ENCODE measurements around the gene ZNF691.

The ZNF691 gene

DNA sequence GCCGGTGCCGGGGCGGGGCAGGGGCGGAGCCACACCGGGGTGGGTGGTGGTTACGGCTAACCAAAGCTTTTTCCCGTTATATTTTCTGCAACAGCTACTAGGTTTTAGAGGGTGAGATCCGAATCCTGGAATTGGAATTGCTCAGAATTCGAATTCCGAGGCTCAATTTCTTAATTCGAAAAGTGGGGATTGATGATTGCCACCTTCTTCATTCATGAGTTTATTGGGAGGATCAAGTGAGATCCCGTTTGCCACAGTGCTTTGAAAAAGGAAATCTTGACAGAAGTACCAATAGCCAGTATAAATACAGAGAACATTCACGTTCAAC lies 29.0 kb upstream of the ZNF691 start:
- Histone ChIP-seq H3K36me3 (ENCODE audit: insufficient read depth, low read depth, low read length) (no peaks in the 10 kb centered on the region), H3K27me3 (ENCODE audit: insufficient read depth, low read length) (no peaks in the 10 kb centered on the region), H3K9me3 (ENCODE audit: insufficient read depth, low read depth, low read length) (no peaks in the 10 kb centered on the region), H3K4me3 (ENCODE audit: low read length) (peak overlapping the region; percentile 95), H3K27ac (ENCODE audit: low read length) (no peak overlapping the region), H3K4me1 (ENCODE audit: insufficient read depth, low read length) (peaks cover 5% of the 10 kb centered on the region), H3K9ac (ENCODE audit: low read depth, low read length) (no peak overlapping the region)

- Histone ChIP-seq H3K36me3 (ENCODE audit: insufficient read depth, low read depth, low read length) (no peaks in the 10 kb centered on the region), H3K27ac (ENCODE audit: low read length) (no peak overlapping the region), H3K9ac (ENCODE audit: low read depth, low read length) (no peak overlapping the region), H3K9me3 (ENCODE audit: insufficient read depth, low read depth, low read length) (no peaks in the 10 kb centered on the region), H3K4me1 (ENCODE audit: insufficient read depth, low read length) (peaks cover 5% of the 10 kb centered on the region), H3K27me3 (ENCODE audit: insufficient read depth, low read length) (no peaks in the 10 kb centered on the region), H3K4me3 (ENCODE audit: low read length) (no peak overlapping the region)
Observed at GRCh38 chr1:42817976-42818375, 28.4 kb upstream of the ZNF691 start.

DNA sequence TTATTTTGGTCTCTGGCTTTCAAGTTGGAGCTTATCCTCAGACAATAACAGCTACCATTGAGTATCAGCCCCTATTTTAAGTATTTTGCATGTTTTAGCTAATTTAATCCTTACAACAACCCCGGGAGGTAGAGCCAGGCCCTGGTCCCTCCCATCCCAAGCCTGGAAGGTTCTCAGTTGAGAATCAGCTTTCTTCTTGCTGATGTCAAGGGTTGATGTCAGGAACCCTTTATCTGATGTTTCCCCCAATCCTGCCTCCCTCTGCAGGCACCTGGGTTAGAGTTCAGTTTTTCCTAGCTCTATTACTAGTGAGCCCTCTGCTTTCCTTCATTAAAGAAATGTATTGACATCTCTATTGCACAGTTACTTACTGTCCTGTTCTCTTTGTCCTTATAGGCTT lies 25.6 kb upstream of the ZNF691 start:
- H3K4me3 ChIP-seq (ENCODE audit: low read length) = no peak overlapping the region
- H3K4me1 ChIP-seq (ENCODE audit: insufficient read depth, low read length) = peaks cover 5% of the 10 kb centered on the region
- H3K9me3 ChIP-seq (ENCODE audit: insufficient read depth, low read depth, low read length) = no peaks in the 10 kb centered on the region
- H3K9ac ChIP-seq (ENCODE audit: low read depth, low read length) = no peak overlapping the region
- H3K36me3 ChIP-seq (ENCODE audit: insufficient read depth, low read depth, low read length) = no peaks in the 10 kb centered on the region
- H3K27ac ChIP-seq (ENCODE audit: low read length) = no peak overlapping the region
- H3K27me3 ChIP-seq (ENCODE audit: insufficient read depth, low read length) = no peaks in the 10 kb centered on the region

- H3K9ac ChIP-seq (ENCODE audit: low read depth, low read length) = no peak overlapping the region
- no peaks in the 10 kb centered on the region for H3K9me3 ChIP-seq (ENCODE audit: insufficient read depth, low read depth, low read length)
Observed at GRCh38 chr1:42821690-42822089, 24.7 kb upstream of the ZNF691 start.

DNA sequence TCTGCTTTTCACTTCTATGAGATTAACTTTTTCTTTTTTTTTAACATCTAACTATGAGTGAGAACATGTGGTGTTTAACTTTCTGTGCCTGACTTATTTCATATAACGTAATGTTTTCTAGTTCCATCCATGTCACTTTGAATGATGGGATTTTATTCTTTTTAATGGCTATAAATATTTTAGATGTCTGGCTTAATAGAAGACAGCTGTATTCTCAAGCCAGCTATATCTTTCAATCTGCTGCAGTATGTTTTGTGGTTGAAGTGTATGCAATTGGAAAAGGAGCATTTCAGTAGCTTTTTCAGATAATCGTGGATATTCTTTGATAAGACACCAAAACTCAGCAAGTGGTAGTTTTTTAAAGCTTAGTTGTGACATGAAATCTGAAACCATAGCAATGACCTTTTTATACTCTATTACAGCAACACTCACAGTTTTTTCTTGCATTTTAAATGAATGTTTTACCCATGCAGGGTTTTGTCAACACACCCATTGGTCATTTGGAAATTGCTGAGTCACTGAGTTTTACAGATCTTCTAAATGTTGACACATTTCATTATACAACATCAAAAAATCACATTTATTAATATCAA lies 23.5 kb upstream of the ZNF691 start:
- Histone ChIP-seq H3K27ac (ENCODE audit: low read length) (no peak overlapping the region), H3K9ac (ENCODE audit: low read depth, low read length) (no peak overlapping the region; the same call in 1 of the 2 replicates), H3K9me3 (ENCODE audit: insufficient read depth, low read depth, low read length) (no peaks in the 10 kb centered on the region), H3K36me3 (ENCODE audit: insufficient read depth, low read depth, low read length) (no peaks in the 10 kb centered on the region), H3K27me3 (ENCODE audit: insufficient read depth, low read length) (no peaks in the 10 kb centered on the region), H3K4me3 (ENCODE audit: low read length) (no peak overlapping the region), H3K4me1 (ENCODE audit: insufficient read depth, low read length) (no peaks in the 10 kb centered on the region)

More at GRCh38 chr1:42821690-42822089, 24.7 kb upstream of the ZNF691 start:
- no peak overlapping the region for H3K27ac ChIP-seq (ENCODE audit: low read length)
- no peak overlapping the region for H3K4me3 ChIP-seq (ENCODE audit: low read length)
- no peaks in the 10 kb centered on the region for H3K4me1 ChIP-seq (ENCODE audit: insufficient read depth, low read length)
- no peaks in the 10 kb centered on the region for H3K27me3 ChIP-seq (ENCODE audit: insufficient read depth, low read length)
- H3K36me3 ChIP-seq (ENCODE audit: insufficient read depth, low read depth, low read length) = no peaks in the 10 kb centered on the region

DNA sequence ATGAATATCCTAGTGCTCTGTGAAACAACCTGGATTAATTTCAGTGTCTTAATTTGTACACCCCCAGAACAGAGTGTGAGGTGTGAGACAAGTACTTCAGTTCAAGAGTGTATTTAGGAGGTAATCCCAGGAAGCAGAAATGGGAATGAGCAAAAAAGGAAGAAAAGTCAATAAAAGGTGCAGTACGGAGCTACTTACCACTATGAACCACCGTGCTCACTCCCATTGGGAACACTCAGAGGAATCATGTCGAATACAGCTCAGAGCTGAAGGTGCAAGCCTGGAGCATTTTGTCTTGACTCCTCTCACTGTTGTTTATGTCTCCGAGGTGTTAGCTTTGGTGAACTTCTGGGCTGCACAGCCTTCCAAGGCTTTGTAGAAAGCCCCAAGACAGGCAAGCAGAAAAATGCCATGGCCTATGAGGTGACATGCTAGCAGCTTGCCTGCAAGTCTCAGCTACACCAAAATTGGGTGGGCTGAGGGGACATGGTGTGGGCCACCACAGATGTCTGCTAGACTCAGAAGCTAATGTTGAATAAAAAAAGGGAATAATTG lies 21.9 kb upstream of the ZNF691 start:
- Histone ChIP-seq H3K36me3 (ENCODE audit: insufficient read depth, low read depth, low read length) (no peaks in the 10 kb centered on the region), H3K27me3 (ENCODE audit: insufficient read depth, low read length) (no peaks in the 10 kb centered on the region), H3K4me3 (ENCODE audit: low read length) (no peak overlapping the region), H3K27ac (ENCODE audit: low read length) (no peak overlapping the region), H3K9me3 (ENCODE audit: insufficient read depth, low read depth, low read length) (no peaks in the 10 kb centered on the region), H3K9ac (ENCODE audit: low read depth, low read length) (no peak overlapping the region), H3K4me1 (ENCODE audit: insufficient read depth, low read length) (no peaks in the 10 kb centered on the region)

GRCh38 chr1:42825036-42825851 lies 21.2 kb upstream of the ZNF691 start:
- no peak overlapping the region for H3K27ac ChIP-seq (ENCODE audit: low read length)
- no peak overlapping the region for H3K4me3 ChIP-seq (ENCODE audit: low read length)
- no peaks in the 10 kb centered on the region for H3K36me3 ChIP-seq (ENCODE audit: insufficient read depth, low read depth, low read length)
- H3K9me3 ChIP-seq (ENCODE audit: insufficient read depth, low read depth, low read length) = no peaks in the 10 kb centered on the region
- no peaks in the 10 kb centered on the region for H3K27me3 ChIP-seq (ENCODE audit: insufficient read depth, low read length)
- H3K9ac ChIP-seq (ENCODE audit: low read depth, low read length) = no peak overlapping the region
- H3K4me1 ChIP-seq (ENCODE audit: insufficient read depth, low read length) = no peaks in the 10 kb centered on the region

- H3K27ac ChIP-seq (ENCODE audit: low read length) = no peak overlapping the region
- H3K9ac ChIP-seq (ENCODE audit: low read depth, low read length) = no peak overlapping the region
- H3K27me3 ChIP-seq (ENCODE audit: insufficient read depth, low read length) = no peaks in the 10 kb centered on the region
- no peak overlapping the region for H3K4me3 ChIP-seq (ENCODE audit: low read length)
- no peaks in the 10 kb centered on the region for H3K9me3 ChIP-seq (ENCODE audit: insufficient read depth, low read depth, low read length)
- no peaks in the 10 kb centered on the region for H3K36me3 ChIP-seq (ENCODE audit: insufficient read depth, low read depth, low read length)
- H3K4me1 ChIP-seq (ENCODE audit: insufficient read depth, low read length) = no peaks in the 10 kb centered on the region
Observed at GRCh38 chr1:42830631-42831030, 15.8 kb upstream of the ZNF691 start.

DNA sequence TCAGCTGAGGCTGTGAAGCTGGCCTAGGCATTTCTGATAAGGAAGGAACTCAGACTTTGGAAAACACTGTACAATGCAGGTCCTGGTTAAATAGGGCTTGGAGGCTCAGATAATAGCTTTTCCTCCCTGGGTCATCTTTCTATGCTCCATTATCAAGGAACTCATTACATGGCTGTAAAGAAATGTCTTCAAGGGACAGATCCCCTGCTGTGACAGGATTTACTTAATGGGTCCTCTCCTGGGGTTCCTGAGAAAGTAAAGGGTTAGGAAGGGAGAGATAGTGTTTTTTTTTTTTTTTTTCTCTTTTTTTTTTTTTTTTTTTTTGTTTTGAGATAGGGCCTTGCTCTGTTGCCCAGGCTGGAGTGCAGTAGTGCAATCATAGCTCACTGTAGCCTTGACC lies 15.1 kb upstream of the ZNF691 start:
- no peaks in the 10 kb centered on the region for H3K27me3 ChIP-seq (ENCODE audit: insufficient read depth, low read length)
- H3K36me3 ChIP-seq (ENCODE audit: insufficient read depth, low read depth, low read length) = no peaks in the 10 kb centered on the region
- no peak overlapping the region for H3K9ac ChIP-seq (ENCODE audit: low read depth, low read length)
- H3K9me3 ChIP-seq (ENCODE audit: insufficient read depth, low read depth, low read length) = no peaks in the 10 kb centered on the region
- H3K27ac ChIP-seq (ENCODE audit: low read length) = no peak overlapping the region
- no peaks in the 10 kb centered on the region for H3K4me1 ChIP-seq (ENCODE audit: insufficient read depth, low read length)
- no peak overlapping the region for H3K4me3 ChIP-seq (ENCODE audit: low read length)

DNA sequence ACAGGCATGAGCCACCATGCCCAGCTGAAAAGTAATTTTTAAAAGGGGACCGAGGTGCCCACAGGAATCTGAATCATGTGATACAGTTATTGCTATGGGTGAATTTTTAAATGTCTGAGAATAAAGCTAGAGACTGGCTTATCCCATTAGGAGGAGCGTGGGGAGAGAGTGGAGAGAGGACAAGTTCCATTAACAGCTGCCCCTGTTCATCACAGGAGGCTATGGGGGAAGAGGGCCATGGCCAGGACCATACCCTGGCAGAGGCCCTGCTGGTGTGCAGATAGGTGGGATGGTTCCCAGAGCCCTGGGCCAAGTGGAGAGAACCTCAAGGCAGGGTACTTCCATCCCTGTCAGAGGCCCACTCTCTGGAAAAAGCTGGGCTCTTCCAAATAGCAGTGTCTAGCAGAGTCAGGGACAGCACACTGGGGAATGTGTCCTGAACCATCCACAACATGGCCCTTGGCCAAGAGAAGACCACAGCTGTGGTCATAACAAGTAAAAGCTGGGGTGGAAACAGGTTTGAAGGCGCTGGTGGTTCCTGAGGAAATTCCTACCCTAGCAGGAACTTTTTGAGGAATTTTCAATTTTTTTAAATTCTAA lies 13.7 kb upstream of the ZNF691 start:
- Histone ChIP-seq H3K9ac (ENCODE audit: low read depth, low read length) (no peak overlapping the region), H3K27me3 (ENCODE audit: insufficient read depth, low read length) (no peaks in the 10 kb centered on the region), H3K9me3 (ENCODE audit: insufficient read depth, low read depth, low read length) (no peaks in the 10 kb centered on the region), H3K4me1 (ENCODE audit: insufficient read depth, low read length) (no peaks in the 10 kb centered on the region), H3K4me3 (ENCODE audit: low read length) (no peak overlapping the region), H3K27ac (ENCODE audit: low read length) (no peak overlapping the region), H3K36me3 (ENCODE audit: insufficient read depth, low read depth, low read length) (no peaks in the 10 kb centered on the region)

- Histone ChIP-seq H3K27ac (ENCODE audit: low read length) (no peak overlapping the region), H3K36me3 (ENCODE audit: insufficient read depth, low read depth, low read length) (no peaks in the 10 kb centered on the region), H3K27me3 (ENCODE audit: insufficient read depth, low read length) (no peaks in the 10 kb centered on the region), H3K4me3 (ENCODE audit: low read length) (no peak overlapping the region), H3K9ac (ENCODE audit: low read depth, low read length) (no peak overlapping the region), H3K4me1 (ENCODE audit: insufficient read depth, low read length) (no peaks in the 10 kb centered on the region), H3K9me3 (ENCODE audit: insufficient read depth, low read depth, low read length) (no peaks in the 10 kb centered on the region)
Observed at GRCh38 chr1:42833981-42834380, 12.4 kb upstream of the ZNF691 start.

- Histone ChIP-seq H3K4me3 (ENCODE audit: low read length) (no peak overlapping the region), H3K9ac (ENCODE audit: low read depth, low read length) (no peak overlapping the region), H3K27ac (ENCODE audit: low read length) (no peak overlapping the region), H3K4me1 (ENCODE audit: insufficient read depth, low read length) (no peaks in the 10 kb centered on the region), H3K9me3 (ENCODE audit: insufficient read depth, low read depth, low read length) (no peaks in the 10 kb centered on the region), H3K36me3 (ENCODE audit: insufficient read depth, low read depth, low read length) (no peaks in the 10 kb centered on the region), H3K27me3 (ENCODE audit: insufficient read depth, low read length) (no peaks in the 10 kb centered on the region)
Observed at GRCh38 chr1:42834803-42835202, 11.6 kb upstream of the ZNF691 start.

Measured in iPS-20b (cell line).